GM12874 (cell line): ENCODE results near the gene AHCY.

Source experiments
- CTCF ChIP-seq: IDR thresholded peaks from 2 replicates; pipeline ENCODE4 v1.5.1; 2011; ENCODE audit warnings: low read depth, mild to moderate bottlenecking, control low read depth, low read length, moderate library complexity; ENCODE audit not compliant: insufficient read depth

The AHCY gene

GRCh38 chr20:34274694-34275093 lies 28.5 kb downstream of the AHCY start:
- no peak for TF ChIP-seq CTCF

- TF ChIP-seq CTCF, result no peak
Observed at GRCh38 chr20:34271956-34272355, 31.2 kb downstream of the AHCY start.

- TF ChIP-seq CTCF, result no peak
Observed at GRCh38 chr20:34269996-34270627, 33.0 kb downstream of the AHCY start.

- no peak for TF ChIP-seq CTCF
Observed at GRCh38 chr20:34268851-34269636, 34.1 kb downstream of the AHCY start.

- TF ChIP-seq CTCF, result no peak
Observed at GRCh38 chr20:34268145-34268544, 35.0 kb downstream of the AHCY start.

- no peak for TF ChIP-seq CTCF
Observed at GRCh38 chr20:34264141-34264540, 39.0 kb downstream of the AHCY start.

GRCh38 chr20:34262488-34263288 lies 40.5 kb downstream of the AHCY start:
- no peak for TF ChIP-seq CTCF
